Prostate gland (tissue), 2 donors: ENCODE measurements around the gene CST1.

Source experiments
- CTCF ChIP-seq, 4 experiments: fragments of 200-600 bp in 2 of 4; fragments of 450-650 bp in 2 of 4; sonication (generic) in 2 of 4; IDR thresholded peaks; 1 replicate in 3 of 4; 2 replicates in 1 of 4; pipeline ENCODE4 v1.5.1; 2016 to 2019; ENCODE audit warnings: antibody characterized with exemption in 4 of 4, mild to moderate bottlenecking in 2 of 4, moderate library complexity in 2 of 4
- POLR2A ChIP-seq: fragments of 450-650 bp; IDR thresholded peaks from one replicate; pipeline ENCODE4 v1.6.1; 2016; ENCODE audit warnings: antibody characterized with exemption, mild to moderate bottlenecking
- POLR2AphosphoS5 ChIP-seq: sonication (generic); formaldehyde crosslinking; IDR thresholded peaks from one replicate; pipeline ENCODE4 v1.6.1; 2017; ENCODE audit warnings: antibody characterized with exemption

DNA sequence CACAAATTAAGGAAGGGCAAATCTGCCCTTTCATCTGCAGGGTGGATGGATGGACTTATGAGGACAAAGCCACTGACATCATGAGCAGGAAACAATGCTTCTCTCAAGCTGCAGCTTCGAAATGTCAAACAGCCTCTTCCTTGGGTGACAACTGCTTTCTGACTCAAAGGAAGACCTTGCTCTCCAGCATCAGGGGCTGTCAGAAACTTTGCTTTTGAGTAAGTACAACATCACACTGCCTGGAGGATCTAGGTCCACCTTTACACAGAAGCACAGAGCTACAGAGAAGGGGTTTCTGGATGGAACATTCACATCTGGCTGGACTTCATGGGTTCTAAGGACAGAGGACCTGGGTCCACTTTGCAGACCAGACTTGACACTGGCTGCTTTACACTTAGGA, 5.9 kb downstream of the CST1 start:
- TF ChIP-seq CTCF (IDR thresholded peaks at IDR 0.05) = no peak
- TF ChIP-seq POLR2A = no peak
- TF ChIP-seq POLR2AphosphoS5 = no peak
